Stimulated activated CD4-positive, alpha-beta T cell treated with anti-CD3 and anti-CD28 coated beads, Interleukin-12 subunit alpha, Interleukin-12 subunit beta, amount 100 ng/mL, for 24 hours (primary cell): ENCODE measurements around the gene HIBADH.
"Not testable (repeated sequence)": the region's sequence is repeated elsewhere in the genome, so short reads cannot be mapped to it uniquely, and the experiment has no call there.

Experiments used
- DNase-seq, 2 experiments: peaks; one replicate each; pipeline ENCODE4 v3.0.0-alpha.2; 2020; ENCODE audit warnings: low read depth in 2 of 2

HIBADH gene

DNA sequence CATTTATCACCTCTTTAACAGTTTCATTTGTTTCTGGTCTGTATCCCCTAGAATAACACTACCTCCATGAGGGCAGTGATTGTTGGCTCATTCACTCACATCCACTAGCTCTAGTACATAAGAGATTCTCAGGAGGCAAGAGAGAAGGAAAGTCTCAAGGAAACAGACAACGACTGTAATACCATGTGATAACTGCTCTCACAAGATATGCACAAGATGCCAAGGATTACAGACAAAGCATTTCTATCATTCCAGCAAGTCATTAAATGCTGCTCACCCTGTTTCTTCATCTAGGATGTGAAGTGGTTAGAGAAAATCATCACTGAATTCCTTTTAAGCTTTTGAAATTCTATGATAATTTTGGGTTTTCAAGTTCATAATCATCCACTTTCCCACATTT lies 115.3 kb downstream of the HIBADH start:
- DNase-seq, result no peak

DNA sequence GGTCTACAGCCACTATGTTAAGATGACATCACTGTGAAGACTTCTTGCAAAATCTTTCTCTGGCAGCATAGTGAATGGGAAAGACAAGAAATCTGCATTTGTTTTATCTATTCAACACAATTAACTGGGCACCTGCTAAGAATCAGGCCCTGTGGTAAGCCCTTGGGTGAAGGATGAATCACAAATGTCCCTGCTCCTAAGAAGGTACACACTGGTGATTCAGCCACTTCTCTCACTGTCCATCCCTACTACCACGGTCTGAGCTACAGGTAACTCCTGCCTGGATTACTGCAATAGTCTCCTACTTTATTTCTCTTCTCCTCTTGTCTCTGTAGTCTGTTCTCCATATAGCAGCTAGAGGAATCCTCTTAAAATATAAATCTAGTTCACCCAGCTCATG lies 116.1 kb downstream of the HIBADH start:
- no peak for DNase-seq

DNA sequence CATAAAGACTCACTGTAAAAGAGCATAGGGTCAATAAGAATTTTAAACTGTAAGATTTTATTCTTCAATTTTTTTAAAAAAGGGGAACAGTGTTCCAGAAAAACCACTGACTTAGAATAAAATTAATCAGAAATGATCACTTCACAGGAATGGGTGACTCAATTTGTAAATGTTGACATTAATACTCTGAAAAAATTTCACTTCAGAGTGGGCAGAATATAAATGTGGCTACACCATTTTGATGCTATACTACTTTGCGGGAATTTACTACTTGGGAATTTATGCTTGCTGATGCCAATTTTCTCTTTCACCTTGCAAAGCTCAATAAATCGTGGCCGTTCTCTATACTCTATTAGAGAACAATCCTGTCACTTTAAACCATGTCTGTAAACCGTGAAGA lies 126.9 kb downstream of the HIBADH start:
- no peak for DNase-seq

DNA sequence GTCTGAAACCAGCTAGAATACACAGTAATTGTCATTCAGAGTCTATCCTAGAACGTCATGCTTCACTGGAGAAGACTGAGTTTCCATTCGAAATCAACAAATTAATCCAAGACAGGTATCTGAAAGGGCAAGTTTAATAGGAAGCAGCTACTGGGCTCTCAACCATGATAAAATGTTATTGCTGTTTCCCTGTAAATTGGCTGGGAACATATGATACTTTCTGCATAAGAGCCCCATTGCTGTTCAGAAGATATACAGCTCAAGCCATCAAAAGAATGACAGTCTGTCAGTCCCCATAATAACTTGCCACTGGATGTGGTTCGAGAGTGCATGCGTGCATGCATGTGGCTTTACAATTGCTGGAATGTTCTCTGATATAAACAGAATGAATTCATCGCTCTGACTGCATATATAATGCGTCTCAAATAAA lies 129.0 kb downstream of the HIBADH start:
- DNase-seq, result no peak

DNA sequence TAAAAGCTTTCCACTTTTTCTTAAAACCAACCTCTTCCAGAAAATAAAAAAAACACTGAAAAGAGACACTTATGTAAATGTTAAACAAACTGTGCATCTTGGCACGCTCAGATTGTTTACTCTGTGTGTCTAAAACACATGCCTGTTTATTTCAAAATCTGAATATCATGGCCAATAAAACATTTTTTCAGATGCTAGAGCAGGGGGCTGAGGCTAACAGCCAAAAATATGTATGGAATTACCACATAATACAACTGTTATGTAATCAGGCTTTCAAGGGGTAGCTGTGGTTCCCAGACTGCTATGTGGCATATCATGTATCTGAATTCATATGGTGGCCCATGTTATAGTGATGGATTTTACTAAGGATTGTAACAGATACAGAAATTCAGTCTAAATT lies 130.4 kb downstream of the HIBADH start:
- no peak for DNase-seq

DNA sequence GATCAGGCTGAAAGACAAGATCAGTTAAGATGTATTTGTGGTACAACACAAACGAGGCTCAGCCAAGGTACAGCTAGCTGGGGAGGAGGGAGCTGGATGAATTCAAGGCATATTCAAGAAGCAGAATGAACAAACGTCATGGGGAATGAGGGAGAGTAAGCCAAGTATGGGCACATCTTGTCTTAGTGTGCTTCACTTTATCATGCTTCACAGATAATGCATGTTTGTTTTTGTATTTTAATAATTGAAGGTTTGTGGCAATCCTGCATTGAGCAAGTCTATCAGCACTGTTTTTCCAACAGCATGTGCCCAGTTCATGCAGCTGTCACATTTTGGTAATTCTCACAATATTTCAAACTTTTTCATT lies 135.4 kb downstream of the HIBADH start:
- DNase-seq, result no peak

DNA sequence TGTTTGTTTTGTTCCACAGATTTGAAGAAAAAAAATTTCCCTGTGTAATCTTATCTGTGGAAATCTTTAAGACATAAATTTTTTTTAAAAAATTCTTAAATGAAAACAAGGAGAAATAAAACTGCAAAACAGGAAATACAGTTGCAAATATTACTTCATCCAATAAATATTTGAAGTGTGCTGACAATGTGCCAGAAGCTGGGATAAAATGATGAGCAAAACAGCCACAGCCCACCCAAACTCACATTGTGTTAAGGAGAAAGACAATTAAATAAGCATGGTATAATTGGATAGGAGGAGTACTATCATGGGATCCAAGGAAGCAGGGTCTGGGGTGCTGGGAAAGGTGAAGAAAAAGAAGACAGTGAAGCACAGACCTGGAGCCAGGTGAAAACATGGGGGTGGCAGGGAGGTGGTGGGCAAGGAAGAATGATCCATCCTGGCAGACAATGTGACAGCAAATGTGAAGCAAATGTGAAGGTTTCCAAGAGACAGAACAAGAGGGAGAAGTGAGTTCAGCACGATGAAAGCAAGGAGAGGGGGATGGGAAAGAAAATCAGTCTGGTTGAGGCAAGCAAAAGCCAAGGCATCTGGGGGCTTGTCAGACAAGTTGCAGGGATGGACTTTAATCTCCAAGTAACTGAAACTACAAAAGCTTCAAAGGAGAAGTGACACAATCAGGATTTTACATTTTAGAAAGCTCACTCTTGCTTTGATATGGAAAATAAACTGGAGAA lies 135.9 kb downstream of the HIBADH start:
- no peak for DNase-seq

DNA sequence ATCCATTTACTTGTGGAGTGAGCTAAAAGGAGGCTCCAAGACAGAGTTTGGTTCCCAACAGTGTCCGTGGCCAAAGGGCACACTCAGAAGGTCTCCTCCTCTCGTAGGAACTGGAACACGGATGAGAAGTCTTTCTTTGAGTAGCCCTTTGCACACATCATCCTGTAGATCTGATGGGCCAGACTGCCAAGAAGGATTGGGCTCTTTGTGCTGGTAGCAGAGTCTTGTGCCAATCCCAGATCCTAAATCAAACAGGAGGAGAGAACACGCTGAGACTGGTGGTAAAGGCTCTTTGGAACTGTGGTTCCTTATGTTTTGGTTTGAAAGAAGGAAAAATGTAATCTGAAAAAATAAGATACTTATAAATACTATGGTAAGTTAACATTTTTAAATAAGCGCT lies 136.6 kb downstream of the HIBADH start:
- no peak for DNase-seq

DNA sequence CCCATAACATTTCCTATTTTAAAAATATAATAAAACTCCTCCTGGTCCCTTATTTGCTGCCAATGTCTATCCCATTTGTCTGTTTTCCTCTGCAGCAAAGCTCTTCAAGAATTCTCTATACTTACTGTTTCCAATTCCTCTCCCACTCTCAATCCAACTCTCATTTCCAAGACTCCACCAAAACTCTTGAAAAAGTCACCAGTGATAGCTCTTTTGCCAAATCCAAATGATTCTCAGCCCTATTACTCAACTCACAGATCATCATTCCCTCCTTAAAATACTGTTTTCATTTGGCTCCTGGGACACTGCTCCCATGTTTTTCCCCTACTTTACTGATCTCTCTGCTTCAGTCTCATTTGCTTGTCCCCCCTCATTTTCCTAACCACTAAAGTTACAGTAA lies 139.4 kb downstream of the HIBADH start:
- DNase-seq, result no peak

DNA sequence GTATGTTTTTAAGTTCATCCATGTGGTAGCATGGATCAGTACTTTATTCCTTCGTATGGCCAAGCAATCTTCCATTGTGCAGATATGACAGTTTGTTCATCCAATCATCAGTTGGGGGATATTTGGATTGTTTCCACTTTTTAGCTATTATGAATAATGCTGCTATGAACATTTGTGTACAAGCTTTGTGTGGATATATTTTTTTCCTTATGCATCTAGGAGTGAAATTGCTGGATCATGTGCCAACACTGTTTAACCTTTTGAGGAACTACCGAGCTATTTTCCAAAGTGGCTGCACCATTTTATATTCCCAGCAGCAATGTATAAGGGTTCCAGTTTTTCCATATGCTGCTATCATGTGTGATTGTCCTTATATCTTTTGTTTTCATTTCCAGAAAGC lies 140.1 kb downstream of the HIBADH start:
- DNase-seq, result no peak

DNA sequence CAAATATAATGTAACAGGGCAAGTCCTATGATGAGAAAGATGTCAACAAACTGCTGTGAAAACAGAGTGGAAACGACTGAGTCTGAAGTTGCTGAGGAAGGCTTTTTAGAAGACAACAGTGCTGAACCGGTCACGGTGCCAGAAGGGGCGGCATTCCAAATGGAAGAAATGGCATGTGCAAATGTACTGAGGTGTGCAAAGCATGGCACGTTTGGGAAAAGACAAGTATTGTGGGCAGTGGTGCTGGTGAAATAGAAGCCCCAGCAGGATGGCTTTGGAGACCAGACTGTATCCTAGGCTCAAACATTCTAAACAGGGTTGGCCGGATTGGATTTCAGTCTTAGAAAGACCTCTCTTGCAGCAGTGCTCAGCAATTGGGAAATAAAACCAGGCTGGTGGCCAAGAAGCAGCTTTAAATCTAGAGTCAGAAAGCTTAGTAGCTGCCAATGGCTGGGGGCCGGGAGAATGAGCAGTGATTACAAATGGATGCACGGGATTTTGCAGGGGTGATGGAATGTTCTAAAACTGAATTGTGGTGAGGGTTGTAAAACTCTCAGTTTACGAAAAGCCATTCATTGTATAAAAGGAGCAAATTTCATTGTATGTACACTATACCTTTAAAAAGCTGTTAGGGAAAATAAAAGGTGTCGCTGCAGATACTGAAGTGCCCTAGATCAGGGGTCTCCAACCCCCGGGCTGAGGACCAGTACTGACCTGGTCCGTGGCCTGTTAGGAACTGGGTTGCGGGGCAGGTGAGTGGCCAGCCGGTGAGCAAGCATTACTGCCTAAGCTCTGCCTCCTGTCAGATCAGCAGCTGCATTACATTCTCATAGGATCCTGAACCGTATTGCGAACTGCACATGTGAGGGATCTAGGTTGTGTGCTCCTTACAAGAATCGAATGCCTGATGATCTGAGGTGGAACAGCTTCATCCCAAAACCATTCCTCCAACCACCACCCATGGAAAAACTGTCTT lies 141.6 kb downstream of the HIBADH start:
- DNase-seq, result no peak

DNA sequence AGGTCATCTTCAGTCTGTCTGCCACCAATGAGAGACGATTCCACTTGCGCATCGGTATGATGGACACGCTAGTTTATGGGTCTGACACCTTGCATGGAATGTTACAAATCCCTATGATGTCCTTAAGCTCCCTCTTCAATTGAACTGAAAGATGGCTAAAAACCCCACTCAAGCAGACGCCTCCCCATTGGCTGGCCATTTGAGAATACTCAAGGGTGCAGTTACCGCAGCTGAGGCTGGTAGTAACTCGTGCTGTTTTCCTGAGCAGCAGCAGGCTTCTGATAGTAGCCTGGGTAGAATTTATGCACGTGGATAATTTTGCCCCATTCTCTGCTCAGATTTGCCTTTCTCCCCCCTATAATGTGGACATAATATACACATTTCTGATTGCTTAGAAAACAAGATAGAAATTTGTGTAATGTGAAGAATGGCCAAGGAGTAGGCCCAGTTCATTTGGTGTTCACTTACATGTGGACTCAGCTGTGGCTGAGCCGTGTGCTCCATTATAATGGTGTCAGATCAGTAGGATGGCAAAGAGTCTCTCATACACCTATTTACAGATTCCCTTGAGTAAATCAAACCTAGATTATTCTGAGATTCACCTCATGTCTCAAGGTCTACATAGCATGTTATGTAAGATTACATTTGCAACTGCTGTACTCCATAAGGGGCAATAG lies 142.8 kb downstream of the HIBADH start:
- no peak for DNase-seq

DNA sequence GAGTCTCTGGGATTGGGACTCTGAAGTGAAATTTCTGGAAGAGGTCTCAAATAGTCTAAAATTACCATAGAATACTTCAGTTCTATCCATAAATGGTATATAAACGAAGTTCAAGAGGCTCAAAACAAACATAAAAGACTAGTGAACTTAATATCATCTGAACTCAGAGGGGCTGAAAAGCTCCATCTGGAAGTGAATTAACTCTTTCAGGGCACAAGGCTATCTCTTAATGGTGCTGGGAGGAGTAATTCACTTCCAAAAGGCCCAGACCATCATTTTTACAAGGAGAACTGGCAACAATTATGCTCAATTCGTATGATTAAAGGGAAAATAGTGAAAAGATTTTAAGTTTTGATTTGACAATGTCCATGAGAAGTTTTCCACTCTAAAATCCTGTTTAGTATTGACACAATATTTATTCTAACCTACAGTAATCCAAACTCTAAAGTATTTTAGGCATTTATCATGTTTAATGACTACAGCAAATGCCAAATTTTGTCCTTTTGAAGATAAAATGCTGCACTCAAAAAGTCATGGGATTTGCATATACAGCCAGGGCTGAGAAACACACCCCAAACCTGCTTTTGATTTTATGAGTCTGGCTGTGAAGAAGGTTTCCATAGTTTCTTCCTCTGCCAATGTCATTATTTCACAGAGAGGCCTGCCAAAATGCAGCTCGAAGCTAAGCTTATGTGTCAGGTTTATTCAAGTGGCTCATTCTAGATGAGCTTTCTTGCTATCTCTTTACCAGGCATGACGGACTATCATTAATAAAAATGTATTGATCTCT lies 143.9 kb downstream of the HIBADH start:
- DNase-seq, result no peak

DNA sequence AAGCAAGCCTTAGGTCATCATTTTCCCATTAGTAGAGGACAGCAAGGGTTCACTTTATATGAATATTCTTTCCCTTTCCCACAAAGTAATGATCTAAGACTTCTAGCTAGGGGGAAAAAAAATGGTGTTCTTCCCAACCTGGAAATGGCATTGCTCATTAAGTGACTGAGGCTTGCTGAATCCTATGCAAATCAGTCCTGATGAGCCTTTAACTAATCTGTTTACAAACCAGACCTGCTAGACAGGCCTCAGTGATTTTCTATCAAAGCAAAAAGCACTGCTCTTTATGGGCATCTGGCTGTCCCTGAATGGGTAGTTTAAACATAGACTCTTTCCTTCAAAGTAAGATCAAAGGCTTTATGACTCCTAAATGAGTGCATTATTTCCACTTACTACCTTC lies 146.3 kb downstream of the HIBADH start:
- DNase-seq, result no peak

DNA sequence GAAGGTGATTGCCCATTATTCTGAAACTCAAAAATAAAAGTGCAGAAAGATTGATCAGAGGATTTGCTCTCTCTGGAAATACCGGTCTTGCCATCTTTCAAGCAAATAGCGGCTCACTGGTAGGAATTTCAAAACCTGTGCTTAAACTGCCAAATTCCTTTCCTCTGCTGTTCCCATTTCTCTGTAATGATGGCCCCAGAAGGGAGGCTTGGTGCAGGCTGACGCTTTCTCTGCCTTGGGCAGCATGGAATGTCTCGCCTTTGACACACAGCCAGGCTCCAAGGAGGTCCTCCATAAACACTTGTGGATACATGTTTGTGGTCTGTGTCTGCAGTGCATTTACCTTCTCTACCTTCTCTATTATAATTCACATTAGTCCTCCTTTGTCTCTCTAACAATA lies 146.8 kb downstream of the HIBADH start:
- no peak for DNase-seq

DNA sequence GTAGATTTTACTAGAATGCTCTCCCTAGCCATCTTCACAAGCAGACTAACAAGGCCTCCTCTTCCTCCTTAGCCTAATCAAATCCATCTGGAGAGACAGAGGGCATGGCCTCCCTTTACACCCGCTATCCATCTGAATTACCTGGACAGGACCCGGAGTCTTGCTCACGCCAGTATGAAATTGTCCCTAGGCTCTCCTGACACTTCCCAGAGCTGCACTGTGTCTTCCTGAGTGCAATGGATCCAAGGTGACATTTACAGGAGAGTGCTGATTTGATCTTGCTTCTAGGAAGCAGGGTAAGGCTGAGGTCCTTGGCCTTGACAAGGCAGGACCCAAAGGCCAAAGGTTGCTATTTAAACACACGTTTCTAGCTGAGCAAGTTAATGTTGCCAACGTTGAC lies 147.8 kb downstream of the HIBADH start:
- no peak for DNase-seq

DNA sequence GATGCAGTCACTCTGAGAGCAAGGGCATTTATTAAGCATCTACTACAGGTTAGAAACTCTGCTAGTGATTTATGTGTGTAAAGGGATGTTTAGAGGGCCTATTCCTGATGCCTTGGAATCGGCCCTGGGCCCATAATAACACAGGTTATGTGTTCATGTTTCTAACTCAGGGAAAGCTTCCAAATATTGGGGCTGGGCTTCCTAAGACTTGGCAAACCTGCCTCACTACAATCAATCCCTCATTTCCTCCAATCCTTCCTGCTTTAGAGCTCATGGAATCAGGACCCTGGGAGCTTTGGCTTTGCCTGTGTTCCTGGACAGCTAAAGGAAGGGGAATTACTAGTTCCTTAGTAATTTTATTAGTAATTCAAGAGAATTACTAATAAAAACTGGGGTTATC lies 148.8 kb downstream of the HIBADH start:
- DNase-seq, result no peak

DNA sequence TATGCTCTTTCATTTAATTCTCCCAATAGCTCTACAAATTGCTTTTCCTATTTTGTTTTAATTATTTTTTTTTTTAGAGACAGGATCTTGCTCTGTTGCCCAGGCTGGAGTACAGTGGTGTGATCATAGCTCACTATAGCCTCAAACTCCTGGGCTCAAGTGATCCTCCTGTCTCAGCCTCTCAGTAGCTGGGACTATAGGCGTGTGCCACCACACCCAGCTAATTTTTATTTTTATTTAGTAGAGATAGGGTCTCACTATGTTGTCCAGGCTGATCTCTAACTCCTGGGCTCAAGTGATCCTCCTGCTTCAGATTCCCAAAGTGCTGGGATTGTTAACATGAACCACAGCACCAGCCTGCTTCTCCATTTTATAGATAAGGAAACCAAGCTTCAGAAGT lies 151.3 kb downstream of the HIBADH start:
- not testable (repeated sequence) for DNase-seq

DNA sequence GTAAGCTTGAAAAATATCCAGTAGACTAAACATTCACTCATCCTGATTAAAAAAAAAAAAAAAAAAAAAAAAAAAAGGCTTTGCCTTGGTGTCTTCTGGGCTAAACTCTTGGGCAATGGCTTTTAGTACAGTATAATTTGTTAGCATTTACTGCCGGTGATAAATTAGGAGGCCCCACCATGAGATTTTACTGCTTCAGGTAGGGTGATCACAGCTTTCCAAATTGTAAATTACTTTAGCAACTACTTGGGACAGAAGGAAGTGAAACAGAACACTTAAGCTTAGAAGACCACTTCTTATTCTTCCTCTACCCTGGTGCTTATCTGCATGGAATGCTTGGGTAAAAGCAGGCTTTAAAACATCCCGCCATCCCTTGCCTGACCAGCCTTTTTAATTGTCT lies 152.1 kb downstream of the HIBADH start:
- no peak for DNase-seq

DNA sequence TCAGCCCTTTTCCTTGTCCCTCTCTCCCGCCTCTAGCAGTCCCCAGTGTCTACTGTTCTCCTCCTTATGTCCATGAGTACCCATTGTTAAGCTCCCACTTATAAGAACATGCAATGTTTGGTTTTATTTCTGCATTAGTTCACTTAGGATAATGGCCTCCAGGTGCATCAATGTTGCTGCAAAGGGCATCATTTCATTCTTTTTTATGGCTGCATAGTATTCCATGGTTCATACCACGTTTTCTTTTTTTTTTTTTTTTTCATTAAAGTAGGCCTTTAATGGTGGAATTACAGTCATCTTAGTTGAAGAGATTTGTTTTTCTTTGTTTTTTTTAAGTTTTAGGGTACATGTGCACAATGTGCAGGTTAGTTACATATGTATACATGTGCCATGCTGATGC lies 160.8 kb downstream of the HIBADH start:
- not testable (repeated sequence) for DNase-seq

DNA sequence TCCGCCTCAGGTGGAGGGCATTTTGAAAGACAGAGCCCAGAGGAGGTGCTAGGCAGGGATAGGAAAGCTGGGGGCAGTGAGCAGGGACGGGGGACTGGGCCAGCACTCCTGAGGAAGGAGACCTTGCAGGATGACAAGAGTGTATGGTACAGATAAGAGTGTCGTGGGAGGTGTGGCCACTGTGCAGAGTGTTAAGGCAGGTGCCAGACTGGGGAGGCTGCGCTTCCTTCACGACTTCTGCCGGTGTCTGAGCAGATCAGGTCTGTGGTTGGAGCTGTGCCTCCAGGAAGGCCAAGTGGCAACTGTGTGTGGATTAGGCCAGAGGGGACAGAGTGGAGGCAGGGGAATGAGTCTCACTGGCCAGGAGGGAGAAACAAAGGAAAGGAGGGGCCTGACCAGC lies 161.7 kb downstream of the HIBADH start:
- DNase-seq, result no peak

DNA sequence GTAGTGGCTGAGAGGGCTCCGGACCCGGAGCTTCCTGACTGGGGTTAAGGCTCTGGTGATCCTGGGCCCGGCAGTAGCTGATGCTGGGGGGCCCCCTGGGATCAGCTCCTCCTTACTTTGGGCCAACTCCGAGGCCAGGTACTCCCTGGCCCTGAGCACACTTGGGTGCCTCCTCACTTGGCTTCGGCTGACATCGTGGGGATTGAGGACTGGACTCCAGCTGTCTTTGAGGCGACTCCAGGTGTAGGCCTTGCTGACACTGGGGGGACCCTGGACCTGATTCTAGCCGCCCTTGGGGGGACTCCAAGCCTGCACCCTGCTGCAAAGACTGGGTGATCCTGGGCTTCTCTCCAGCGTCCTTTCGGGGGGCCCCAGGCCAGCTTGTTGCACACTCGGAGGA lies 170.5 kb downstream of the HIBADH start:
- DNase-seq, result no peak
